IMR-90 (cell line): Measurements from ENCODE around the gene CRY2. TPM values are rescaled to one million over a fixed set of nuclear protein-coding genes. Genes with fewer than 3 reads are reported as not detected.

Experiments
- ATAC-seq: fragments of 200-7000 bp; cut with Tn5 transposase; 2 replicates; pipeline ENCODE4 v1.9.1; 2020; ENCODE audit warnings: low read depth, mild to moderate bottlenecking, moderate library complexity
- BruUV-seq: library from RNA; stranded (reverse); fragments of 400-500 nt; replicated peaks from 2 replicates; lab custom pipeline; 2021; lab: Mats Ljungman, UMichigan
- CTCF ChIA-PET: fragments of 300-600 bp; formaldehyde crosslinking; extraction: SDS; loops from one replicate; lab custom pipeline; 2021; ENCODE audit warnings: antibody characterized with exemption; lab: Yijun Ruan, JAX
- POLR2A ChIA-PET: fragments of 300-600 bp; sonication (Branson Sonifier 250); formaldehyde crosslinking; loops from one replicate; lab custom pipeline; 2022; ENCODE audit warnings: antibody characterized with exemption; ENCODE audit not compliant: unreplicated experiment; lab: Charles Lee
- DNase-seq: peaks from one replicate; pipeline ENCODE4 v3.0.0; 2013
- H2AFZ ChIP-seq: replicated peaks from 2 replicates; pipeline ENCODE3; 2013; ENCODE audit warnings: low read length, mild to moderate bottlenecking; ENCODE audit not compliant: poor library complexity
- H2AK5ac ChIP-seq: 2 replicates; pipeline ENCODE4 v1.6.1; 2013; ENCODE audit warnings: low read depth, low read length, inconsistent platforms
- H2AK9ac ChIP-seq: replicated peaks from 2 replicates; pipeline ENCODE3; 2013; ENCODE audit warnings: mild to moderate bottlenecking, low read depth, low read length, moderate library complexity; ENCODE audit not compliant: poor library complexity
- H2BK120ac ChIP-seq: 2 replicates; pipeline ENCODE4 v1.6.1; 2013; ENCODE audit warnings: low read depth, low read length, inconsistent platforms
- H2BK15ac ChIP-seq: 3 replicates; pipeline ENCODE4 v1.6.1; 2013; ENCODE audit warnings: low read depth, low read length, inconsistent platforms
- H2BK20ac ChIP-seq: 2 replicates; pipeline ENCODE4 v1.6.1; 2013; ENCODE audit warnings: low read depth, mild to moderate bottlenecking, inconsistent platforms, low read length, moderate library complexity
- H2BK5ac ChIP-seq: 2 replicates; pipeline ENCODE4 v1.6.1; 2013; ENCODE audit warnings: mild to moderate bottlenecking, low read depth, low read length, inconsistent platforms; ENCODE audit not compliant: poor library complexity, severe bottlenecking
- H3K14ac ChIP-seq: replicated peaks from 2 replicates; pipeline ENCODE4 v1.6.1; 2013; ENCODE audit warnings: low read depth, low read length, inconsistent platforms
- H3K18ac ChIP-seq: 2 replicates; pipeline ENCODE4 v1.6.1; 2013; ENCODE audit warnings: low read depth, low read length, control low read depth
- H3K23ac ChIP-seq: 2 replicates; pipeline ENCODE4 v1.6.1; 2013; ENCODE audit warnings: low read depth, low read length, inconsistent platforms
- H3K27ac ChIP-seq: 2 replicates; pipeline ENCODE4 v1.5.1; 2013; ENCODE audit warnings: mild to moderate bottlenecking, control low read depth, low read length; ENCODE audit not compliant: insufficient read depth
- H3K27me3 ChIP-seq: 2 replicates; pipeline ENCODE4 v1.6.1; 2013; ENCODE audit warnings: low read length; ENCODE audit not compliant: control insufficient read depth, insufficient read depth
- H3K36me3 ChIP-seq: 2 replicates; pipeline ENCODE4 v1.6.1; 2013; ENCODE audit warnings: low read length, mixed read lengths; ENCODE audit not compliant: control insufficient read depth, insufficient read depth
- H3K4ac ChIP-seq: 2 replicates; pipeline ENCODE4 v1.6.1; 2013; ENCODE audit warnings: low read depth, low read length, inconsistent platforms
- H3K4me1 ChIP-seq: 2 replicates; pipeline ENCODE4 v1.6.1; 2013; ENCODE audit warnings: low read length, mixed read lengths; ENCODE audit not compliant: control insufficient read depth, insufficient read depth
- H3K4me2 ChIP-seq: 2 replicates; pipeline ENCODE4 v1.6.1; 2013; ENCODE audit warnings: low read depth, mild to moderate bottlenecking, control low read depth, low read length, moderate library complexity
- H3K4me3 ChIP-seq: 2 replicates; pipeline ENCODE4 v1.5.1; 2013; ENCODE audit warnings: low read depth, mild to moderate bottlenecking, control low read depth, low read length, moderate library complexity; ENCODE audit not compliant: insufficient read depth
- H3K56ac ChIP-seq: 2 replicates; pipeline ENCODE4 v1.6.1; 2013; ENCODE audit warnings: low read length, inconsistent platforms; ENCODE audit not compliant: insufficient read depth; ENCODE audit errors: extremely low read depth
- H3K79me1 ChIP-seq, 2 experiments: 2 replicates each; pipeline ENCODE4 v1.6.1; 2013; ENCODE audit warnings: low read length in 2 of 2, inconsistent platforms in 1 of 2, low read depth in 1 of 2
- H3K9ac ChIP-seq: 2 replicates; pipeline ENCODE4 v1.6.1; 2013; ENCODE audit warnings: low read depth, low read length, control low read depth
- H3K9me1 ChIP-seq: 2 replicates; pipeline ENCODE4 v1.6.1; 2013; ENCODE audit warnings: low read length, inconsistent platforms; ENCODE audit not compliant: insufficient read depth
- H3K9me3 ChIP-seq: 2 replicates; pipeline ENCODE4 v1.6.1; 2013; ENCODE audit warnings: low read length; ENCODE audit not compliant: control insufficient read depth, insufficient read depth
- H4K20me1 ChIP-seq: 2 replicates; pipeline ENCODE4 v1.6.1; 2013; ENCODE audit warnings: low read length, inconsistent platforms; ENCODE audit not compliant: insufficient read depth
- H4K5ac ChIP-seq: 2 replicates; pipeline ENCODE4 v1.6.1; 2013; ENCODE audit warnings: mild to moderate bottlenecking, low read depth, low read length, control low read depth
- H4K8ac ChIP-seq, 2 experiments: 2 replicates each; pipeline ENCODE4 v1.6.1; 2013; ENCODE audit warnings: low read depth in 2 of 2, low read length in 2 of 2, control low read depth in 1 of 2, inconsistent platforms in 1 of 2
- H4K91ac ChIP-seq: 2 replicates; pipeline ENCODE4 v1.6.1; 2013; ENCODE audit warnings: low read depth, low read length, inconsistent platforms; ENCODE audit not compliant: insufficient read depth
- CHD1 ChIP-seq: IDR thresholded peaks from 2 replicates; pipeline ENCODE4 v1.6.1; 2012; ENCODE audit warnings: low read depth, low read length, improper control_type of control experiment
- ELK1 ChIP-seq: fragments of 150-350 bp; IDR thresholded peaks from 2 replicates; pipeline ENCODE4 v1.6.1; 2016; ENCODE audit warnings: low read depth, mild to moderate bottlenecking, low read length, moderate library complexity, borderline replicate concordance
- FOS ChIP-seq: fragments of 150-350 bp; IDR thresholded peaks from 2 replicates; pipeline ENCODE4 v1.6.1; 2016; ENCODE audit warnings: low read depth, low read length
- MXI1 ChIP-seq: IDR thresholded peaks from 2 replicates; pipeline ENCODE4 v1.6.1; 2012; ENCODE audit warnings: low read depth, mild to moderate bottlenecking, low read length, moderate library complexity, borderline replicate concordance
- NFE2L2 ChIP-seq: fragments of 150-350 bp; IDR thresholded peaks from 2 replicates; pipeline ENCODE4 v1.6.1; 2016; ENCODE audit warnings: low read depth, mild to moderate bottlenecking, low read length
- RCOR1 ChIP-seq: IDR thresholded peaks from 2 replicates; pipeline ENCODE4 v1.6.1; 2012; ENCODE audit warnings: mild to moderate bottlenecking, low read length, improper control_type of control experiment; ENCODE audit not compliant: insufficient replicate concordance
- USF2 ChIP-seq: fragments of 150-350 bp; IDR thresholded peaks from 2 replicates; pipeline ENCODE4 v1.6.1; 2017; ENCODE audit warnings: mild to moderate bottlenecking, antibody characterized with exemption, low read length, low read depth
- WGBS, 2 experiments: methylation state at CpG; one replicate each; pipeline versions ENCODE4 v1.1.5 to v1.1.7; 2013; ENCODE audit warnings: missing lambda C conversion rate in 2 of 2; ENCODE audit not compliant: insufficient read length in 1 of 2; ENCODE audit errors: extremely low coverage in 2 of 2; 5-methylcytosine and 5-hydroxymethylcytosine counted together
- dilution Hi-C: fragments of 300-500 bp; cut with HindIII; formaldehyde crosslinking; loops from one replicate; pipeline ENCODE4 v1.14.3; 2018; ENCODE audit warnings: low sequenced_read_pairs; ENCODE audit not compliant: unreplicated experiment
- in situ Hi-C: fragments of 300-500 bp; cut with MboI; formaldehyde crosslinking; loops from 3 replicates; pipeline ENCODE4 v1.14.3; 2019; ENCODE audit warnings: low sequenced_read_pairs, inconsistent platforms, mixed read lengths
- intact Hi-C: fragments of 100-400 bp; cut with micrococcal nuclease; formaldehyde crosslinking; loops from 2 replicates; pipeline ENCODE4 v1.10.0; 2022
- polyA plus RNA-seq, 3 experiments: library from polyadenylated mRNA; depleted of rRNA; stranded (reverse); fragments of >200 nt; gene quantifications; 2 replicates each; pipeline ENCODE4 v1.2.3, GENCODE V29; 2012; ENCODE audit warnings: low replicate concordance in 1 of 3
- total RNA-seq: library from RNA; depleted of rRNA; stranded (reverse); fragments of >200 nt; gene quantifications from 2 replicates; pipeline ENCODE4 v1.2.3, GENCODE V29; 2012

Gene CRY2
- total and polyA plus RNA-seq, 2 of the 4 experiments (the other 2 are of a cell fraction), result 12.2 to 13.1 TPM

- ATAC-seq (no peak), DNase-seq (no peak)
- Histone ChIP-seq H3K9ac (no peak overlapping the region), H2BK5ac (no peak overlapping the region), H3K27ac (no peak overlapping the region), H3K27me3 (peaks cover 2% of the 10 kb centered on the region), H4K20me1 (peaks cover 12% of the 10 kb centered on the region), H2BK20ac (no peak overlapping the region), H3K9me1 (peaks cover 4% of the 10 kb centered on the region; the same call in 1 of the 2 replicates), H4K91ac (no peak overlapping the region), H3K4me3 (no peak overlapping the region), H3K56ac (no peak overlapping the region), H3K23ac (no peak overlapping the region), H2BK15ac (no peak overlapping the region), H3K4ac (no peak overlapping the region), H3K4me2 (no peak overlapping the region), H3K36me3 (no peaks in the 10 kb centered on the region), H3K14ac (no peak overlapping the region), H2BK120ac (no peak overlapping the region), H4K8ac (no peak overlapping the region), H3K18ac (no peak overlapping the region), H3K79me1 (peaks cover 7 to 22% of the 10 kb centered on the region in 2 experiments; a peak in 3 of 4 replicates), H2AFZ (no peak overlapping the region), H2AK5ac (no peak overlapping the region), H4K5ac (no peak overlapping the region), H2AK9ac (no peak overlapping the region), H3K9me3 (no peaks in the 10 kb centered on the region), H3K4me1 (peaks cover 5% of the 10 kb centered on the region)
- CTCF ChIA-PET, result no interaction called here
- intact Hi-C loops (loop anchor here (10.0 kb wide), 1 partner anchor 160 kb away; no protein-coding TSS in a partner anchor), in situ Hi-C loops (no loop called here), dilution Hi-C loops (no loop called here)
- BruUV-seq, result no TSS peak
- TF ChIP-seq NFE2L2, result no peak
- no peak for TF ChIP-seq ELK1
- TF ChIP-seq CHD1, result no peak
- no peak for TF ChIP-seq FOS
- TF ChIP-seq RCOR1, result no peak
- TF ChIP-seq USF2, result no peak
- TF ChIP-seq MXI1, result no peak
- no CpG with 5 or more reads among the region's 3 CpGs for WGBS, 2 experiments
- POLR2A ChIA-PET, result no interaction called here
Measured at GRCh38 chr11:45844822-45845578, 2.3 kb upstream of the CRY2 start.
